ENCODE measurements around the gene GTF3C2. TPM values are rescaled to one million over a fixed set of nuclear protein-coding genes. Genes with fewer than 3 reads are reported as not detected.

Gene GTF3C2
- total and polyA plus RNA-seq, 12 donors, result 30.6 to 73.9 (median 51.3) TPM

DNA sequence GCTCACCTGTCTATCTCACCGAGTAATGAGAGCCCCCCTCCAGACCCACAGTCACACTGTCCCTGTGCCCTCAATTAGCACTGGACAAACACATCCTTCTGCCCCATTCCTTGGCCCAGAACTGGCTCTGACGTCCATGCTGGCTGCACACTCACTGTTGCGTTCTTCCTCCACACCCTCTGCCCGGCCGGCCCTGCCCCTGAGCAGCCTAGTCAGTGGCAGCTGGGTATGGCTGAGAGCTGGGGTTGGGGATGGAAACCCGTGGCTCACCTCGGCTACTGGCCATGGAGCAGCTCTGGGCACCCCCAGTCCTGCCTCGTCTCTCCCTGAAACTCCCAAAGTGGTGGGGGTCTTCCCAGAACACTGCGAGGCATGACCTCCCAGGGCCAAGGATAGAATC lies 41.9 kb downstream of the GTF3C2 start:
- WGBS, 4 donors, result 87 to 91% (median 89%) methylated on average over 5 to 9 of the region's 9 CpGs
- DNase-seq, result no peak
- H3K4me1 ChIP-seq (replicated peaks in 1 of 2), result no peaks in the 10 kb centered on the region
- no peaks in the 10 kb centered on the region for H3K27me3 ChIP-seq
- TF ChIP-seq, protein P1, sequence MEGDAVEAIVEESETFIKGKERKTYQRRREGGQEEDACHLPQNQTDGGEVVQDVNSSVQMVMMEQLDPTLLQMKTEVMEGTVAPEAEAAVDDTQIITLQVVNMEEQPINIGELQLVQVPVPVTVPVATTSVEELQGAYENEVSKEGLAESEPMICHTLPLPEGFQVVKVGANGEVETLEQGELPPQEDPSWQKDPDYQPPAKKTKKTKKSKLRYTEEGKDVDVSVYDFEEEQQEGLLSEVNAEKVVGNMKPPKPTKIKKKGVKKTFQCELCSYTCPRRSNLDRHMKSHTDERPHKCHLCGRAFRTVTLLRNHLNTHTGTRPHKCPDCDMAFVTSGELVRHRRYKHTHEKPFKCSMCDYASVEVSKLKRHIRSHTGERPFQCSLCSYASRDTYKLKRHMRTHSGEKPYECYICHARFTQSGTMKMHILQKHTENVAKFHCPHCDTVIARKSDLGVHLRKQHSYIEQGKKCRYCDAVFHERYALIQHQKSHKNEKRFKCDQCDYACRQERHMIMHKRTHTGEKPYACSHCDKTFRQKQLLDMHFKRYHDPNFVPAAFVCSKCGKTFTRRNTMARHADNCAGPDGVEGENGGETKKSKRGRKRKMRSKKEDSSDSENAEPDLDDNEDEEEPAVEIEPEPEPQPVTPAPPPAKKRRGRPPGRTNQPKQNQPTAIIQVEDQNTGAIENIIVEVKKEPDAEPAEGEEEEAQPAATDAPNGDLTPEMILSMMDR (IDR thresholded peaks at IDR 0.05), result no peak
- TF ChIP-seq POLR2A (IDR thresholded peaks at IDR 0.05), result no peak
- no peak overlapping the region for H3K4me3 ChIP-seq
- no peaks in the 10 kb centered on the region for H3K9me3 ChIP-seq (replicated peaks in 1 of 3)
- no peak overlapping the region for H3K27ac ChIP-seq
- intact Hi-C loops (cut with DNase I), result no loop called here
- H3K36me3 ChIP-seq (replicated peaks in 1 of 2), result peaks cover 0 to 2% of the 10 kb centered on the region in 2 donors

DNA sequence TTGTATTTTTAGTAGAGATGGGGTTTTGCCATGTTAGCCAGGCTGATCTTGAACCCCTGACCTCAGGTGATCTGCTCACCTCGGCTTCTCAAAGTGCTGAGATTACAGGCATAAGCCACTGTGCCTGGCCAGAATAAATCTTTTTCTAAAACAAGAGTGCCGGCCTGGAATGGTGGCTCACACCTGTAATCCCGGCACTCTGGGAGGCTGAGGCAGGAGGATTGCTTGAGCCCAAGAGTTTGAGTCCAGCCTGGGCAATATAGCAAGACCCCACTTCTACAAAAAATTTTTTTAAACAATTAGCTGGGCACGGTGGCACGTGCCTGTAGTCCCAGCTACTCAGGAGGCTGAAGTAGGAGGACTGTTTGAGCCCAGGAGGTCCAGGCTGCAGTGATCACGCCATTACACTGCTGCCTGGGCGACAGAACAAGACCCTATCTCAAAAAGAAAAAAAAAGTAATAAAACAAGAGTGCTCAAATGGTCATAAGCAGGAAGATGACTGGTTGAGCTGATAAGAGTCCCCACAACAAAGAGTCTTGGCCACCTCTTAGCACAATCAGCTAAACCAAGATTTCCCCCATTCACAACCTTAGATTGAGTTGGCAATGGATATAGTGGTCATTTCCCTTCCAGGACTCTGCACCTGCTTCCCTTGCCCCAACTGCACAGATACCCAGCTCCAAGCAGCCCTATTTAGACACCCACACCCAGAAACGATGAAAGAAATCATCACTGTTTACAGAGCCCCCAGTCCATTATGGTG lies 42.5 kb downstream of the GTF3C2 start:
- H3K4me1 ChIP-seq (replicated peaks in 1 of 2), result no peaks in the 10 kb centered on the region
- H3K27ac ChIP-seq, result no peak overlapping the region
- intact Hi-C loops (cut with DNase I), result no loop called here
- TF ChIP-seq, protein P1 (IDR thresholded peaks at IDR 0.05), result no peak
- TF ChIP-seq POLR2A (IDR thresholded peaks at IDR 0.05), result no peak
- H3K27me3 ChIP-seq, result no peaks in the 10 kb centered on the region
- no peak overlapping the region for H3K4me3 ChIP-seq
- H3K9me3 ChIP-seq (replicated peaks in 1 of 3), result no peaks in the 10 kb centered on the region
- peaks cover 0 to 6% of the 10 kb centered on the region in 2 donors for H3K36me3 ChIP-seq (replicated peaks in 1 of 2)
- WGBS, 4 donors, result 92 to 96% (median 94%) methylated on average over 8 of the region's 8 CpGs
- no peak for DNase-seq

DNA sequence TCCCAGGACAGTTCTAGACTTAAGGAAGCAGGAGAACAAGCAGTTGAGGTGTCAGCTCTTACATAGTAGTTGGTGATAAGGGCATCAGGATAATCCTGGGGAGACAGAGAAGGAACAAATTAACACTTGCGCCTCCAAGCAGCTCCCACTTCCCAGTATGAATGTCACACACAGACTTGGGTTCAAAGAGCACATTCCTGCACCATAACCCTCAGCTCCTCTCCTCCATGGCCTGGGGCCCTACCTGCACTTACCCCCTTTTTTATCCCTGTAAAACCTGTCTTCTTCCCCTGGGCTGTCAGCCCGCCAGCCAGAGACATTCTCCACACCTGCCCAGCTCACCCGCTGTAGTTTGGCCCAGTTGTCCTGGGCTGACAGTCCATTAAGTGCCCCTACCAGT lies 44.4 kb downstream of the GTF3C2 start:
- Histone ChIP-seq H3K27me3 (peaks cover 10% of the 10 kb centered on the region), H3K9me3 (replicated peaks in 1 of 3) (no peaks in the 10 kb centered on the region), H3K36me3 (replicated peaks in 1 of 2) (peaks cover 0 to 6% of the 10 kb centered on the region in 2 donors), H3K4me3 (no peak overlapping the region), H3K27ac (no peak overlapping the region), H3K4me1 (replicated peaks in 1 of 2) (peaks cover 10 to 15% of the 10 kb centered on the region in 2 donors)
- whole genome bisulfite sequencing, 4 donors, result 89 to 100% (median 97%) methylated on average over 2 to 3 of the region's 3 CpGs
- DNase-seq, result no peak
- TF ChIP-seq, protein P1 (IDR thresholded peaks at IDR 0.05), result no peak
- no peak for TF ChIP-seq POLR2A (IDR thresholded peaks at IDR 0.05)
- intact Hi-C loops (cut with DNase I), result no loop called here

DNA sequence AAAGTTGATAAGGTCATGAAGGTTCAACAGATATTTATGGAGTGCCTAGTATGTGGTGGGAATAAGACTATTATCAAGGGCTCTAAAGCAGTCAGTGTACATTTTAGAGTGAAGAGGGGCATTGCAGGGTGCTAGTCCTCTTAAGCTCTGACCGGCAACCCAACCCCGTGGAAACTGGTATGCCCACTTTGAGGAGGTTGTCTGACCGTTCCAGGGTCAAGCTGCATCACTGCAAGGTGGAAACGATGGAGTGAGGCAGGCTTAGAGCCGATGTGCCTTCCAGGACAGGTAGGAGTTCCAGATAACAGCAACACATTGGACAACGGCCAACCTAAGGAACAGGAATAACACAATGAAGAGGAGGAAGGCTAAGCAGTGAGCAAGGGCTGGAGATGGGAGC lies 46.9 kb downstream of the GTF3C2 start:
- peaks cover 19% of the 10 kb centered on the region for H3K27me3 ChIP-seq
- WGBS, 4 donors, result 91 to 93% (median 92%) methylated on average over 6 of the region's 6 CpGs
- H3K36me3 ChIP-seq (replicated peaks in 1 of 2), result peaks cover 0 to 6% of the 10 kb centered on the region in 2 donors
- DNase-seq, result no peak
- intact Hi-C loops (cut with DNase I), result loop anchor here in 1 of 2 donors (10.0 kb wide), 1 partner anchor 65 kb away; no protein-coding TSS in a partner anchor
- H3K4me1 ChIP-seq (replicated peaks in 1 of 2), result peaks cover 10 to 21% of the 10 kb centered on the region in 2 donors
- no peaks in the 10 kb centered on the region for H3K9me3 ChIP-seq (replicated peaks in 1 of 3)
- no peak overlapping the region for H3K4me3 ChIP-seq
- TF ChIP-seq, protein P1 (IDR thresholded peaks at IDR 0.05), result no peak
- TF ChIP-seq POLR2A (IDR thresholded peaks at IDR 0.05), result no peak
- H3K27ac ChIP-seq, result no peak overlapping the region

All from adrenal gland (tissue), 12 donors.